ENCODE results near the gene BCAN.
A peak's percentile ranks its signal among the peaks of the same experiment; 100 is the strongest.

Gene BCAN

GRCh38 chr1:156658496-156658895 is 16.6 kb downstream of the BCAN start:
- no peak for DNase-seq (ENCODE audit: low read depth, low spot score)
- Histone ChIP-seq H3K9me3 (ENCODE audit: low read depth, low read length) (no peaks in the 10 kb centered on the region), H3K36me3 (ENCODE audit: insufficient read depth, low read length) (no peaks in the 10 kb centered on the region), H3K4me3 (no peak overlapping the region), H3K27ac (no peak overlapping the region), H3K9ac (ENCODE audit: insufficient read length) (no peak overlapping the region)
- no peak for TF ChIP-seq EZH2 (IDR thresholded peaks at IDR 0.05)
- no peak for TF ChIP-seq POLR2AphosphoS5 (IDR thresholded peaks at IDR 0.05; ENCODE audit: borderline replicate concordance, low read depth, low read length)
- no peak for TF ChIP-seq FOXP2 (optimal IDR thresholded peaks at IDR 0.05; ENCODE audit: control extremely low read depth, extremely low read length, insufficient read depth)

- Histone ChIP-seq H3K36me3 (ENCODE audit: insufficient read depth, low read length) (no peaks in the 10 kb centered on the region), H3K27ac (no peak overlapping the region), H3K9me3 (ENCODE audit: low read depth, low read length) (no peaks in the 10 kb centered on the region), H3K9ac (ENCODE audit: insufficient read length) (no peak overlapping the region), H3K4me3 (no peak overlapping the region)
- no peak for DNase-seq (ENCODE audit: low read depth, low spot score)
- TF ChIP-seq EZH2 (IDR thresholded peaks at IDR 0.05) (no peak), POLR2AphosphoS5 (IDR thresholded peaks at IDR 0.05; ENCODE audit: borderline replicate concordance, low read depth, low read length) (no peak), FOXP2 (optimal IDR thresholded peaks at IDR 0.05; ENCODE audit: control extremely low read depth, extremely low read length, insufficient read depth) (no peak)
Observed at GRCh38 chr1:156658945-156659574, 17.1 kb downstream of the BCAN start.

GRCh38 chr1:156659661-156659987 is 17.7 kb downstream of the BCAN start:
- Histone ChIP-seq H3K4me3 (no peak overlapping the region), H3K27ac (no peak overlapping the region), H3K36me3 (ENCODE audit: insufficient read depth, low read length) (no peaks in the 10 kb centered on the region), H3K9ac (ENCODE audit: insufficient read length) (no peak overlapping the region), H3K9me3 (ENCODE audit: low read depth, low read length) (no peaks in the 10 kb centered on the region)
- no peak for DNase-seq (ENCODE audit: low read depth, low spot score)
- TF ChIP-seq POLR2AphosphoS5 (IDR thresholded peaks at IDR 0.05; ENCODE audit: borderline replicate concordance, low read depth, low read length) (no peak), EZH2 (IDR thresholded peaks at IDR 0.05) (no peak), FOXP2 (optimal IDR thresholded peaks at IDR 0.05; ENCODE audit: control extremely low read depth, extremely low read length, insufficient read depth) (no peak)

GRCh38 chr1:156659988-156660751 is 18.3 kb downstream of the BCAN start:
- no peak for TF ChIP-seq FOXP2 (optimal IDR thresholded peaks at IDR 0.05; ENCODE audit: control extremely low read depth, extremely low read length, insufficient read depth)
- TF ChIP-seq POLR2AphosphoS5 (IDR thresholded peaks at IDR 0.05; ENCODE audit: borderline replicate concordance, low read depth, low read length): no peak
- TF ChIP-seq EZH2 (IDR thresholded peaks at IDR 0.05): no peak
- Histone ChIP-seq H3K36me3 (ENCODE audit: insufficient read depth, low read length) (no peaks in the 10 kb centered on the region), H3K27ac (no peak overlapping the region), H3K4me3 (no peak overlapping the region), H3K9me3 (ENCODE audit: low read depth, low read length) (no peaks in the 10 kb centered on the region), H3K9ac (ENCODE audit: insufficient read length) (no peak overlapping the region)
- peak; percentile 32 for DNase-seq (ENCODE audit: low read depth, low spot score)

- no peak for DNase-seq (ENCODE audit: low read depth, low spot score)
- no peaks in the 10 kb centered on the region for H3K36me3 ChIP-seq (ENCODE audit: insufficient read depth, low read length)
- no peak for TF ChIP-seq POLR2AphosphoS5 (IDR thresholded peaks at IDR 0.05; ENCODE audit: borderline replicate concordance, low read depth, low read length)
- no peak for TF ChIP-seq FOXP2 (optimal IDR thresholded peaks at IDR 0.05; ENCODE audit: control extremely low read depth, extremely low read length, insufficient read depth)
- no peak for TF ChIP-seq EZH2 (IDR thresholded peaks at IDR 0.05)
- H3K9me3 ChIP-seq (ENCODE audit: low read depth, low read length): no peaks in the 10 kb centered on the region
- no peak overlapping the region for H3K9ac ChIP-seq (ENCODE audit: insufficient read length)
- H3K4me3 ChIP-seq: no peak overlapping the region
- no peak overlapping the region for H3K27ac ChIP-seq
Observed at GRCh38 chr1:156660752-156661112, 18.8 kb downstream of the BCAN start.

- Histone ChIP-seq H3K27ac (no peak overlapping the region), H3K36me3 (ENCODE audit: insufficient read depth, low read length) (no peaks in the 10 kb centered on the region)
Observed at GRCh38 chr1:156662005-156662799, 20.3 kb downstream of the BCAN start.

GRCh38 chr1:156662800-156663055 is 20.8 kb downstream of the BCAN start:
- Histone ChIP-seq H3K9me3 (ENCODE audit: low read depth, low read length) (no peaks in the 10 kb centered on the region), H3K9ac (ENCODE audit: insufficient read length) (no peak overlapping the region), H3K4me3 (no peak overlapping the region), H3K36me3 (ENCODE audit: insufficient read depth, low read length) (no peaks in the 10 kb centered on the region), H3K27ac (no peak overlapping the region)
- no peak for DNase-seq (ENCODE audit: low read depth, low spot score)
- TF ChIP-seq POLR2AphosphoS5 (IDR thresholded peaks at IDR 0.05; ENCODE audit: borderline replicate concordance, low read depth, low read length) (no peak), FOXP2 (optimal IDR thresholded peaks at IDR 0.05; ENCODE audit: control extremely low read depth, extremely low read length, insufficient read depth) (no peak), EZH2 (IDR thresholded peaks at IDR 0.05) (no peak)

More at GRCh38 chr1:156662005-156662799, 20.3 kb downstream of the BCAN start:
- H3K4me3 ChIP-seq: no peak overlapping the region
- no peak for TF ChIP-seq FOXP2 (optimal IDR thresholded peaks at IDR 0.05; ENCODE audit: control extremely low read depth, extremely low read length, insufficient read depth)
- TF ChIP-seq EZH2 (IDR thresholded peaks at IDR 0.05): no peak
- TF ChIP-seq POLR2AphosphoS5 (IDR thresholded peaks at IDR 0.05; ENCODE audit: borderline replicate concordance, low read depth, low read length): no peak
- DNase-seq (ENCODE audit: low read depth, low spot score): no peak
- no peaks in the 10 kb centered on the region for H3K9me3 ChIP-seq (ENCODE audit: low read depth, low read length)
- H3K9ac ChIP-seq (ENCODE audit: insufficient read length): no peak overlapping the region

GRCh38 chr1:156663178-156663577 is 21.3 kb downstream of the BCAN start:
- Histone ChIP-seq H3K9ac (ENCODE audit: insufficient read length) (no peak overlapping the region), H3K36me3 (ENCODE audit: insufficient read depth, low read length) (no peaks in the 10 kb centered on the region), H3K4me3 (no peak overlapping the region), H3K9me3 (ENCODE audit: low read depth, low read length) (no peaks in the 10 kb centered on the region), H3K27ac (no peak overlapping the region)
- TF ChIP-seq POLR2AphosphoS5 (IDR thresholded peaks at IDR 0.05; ENCODE audit: borderline replicate concordance, low read depth, low read length) (no peak), EZH2 (IDR thresholded peaks at IDR 0.05) (no peak), FOXP2 (optimal IDR thresholded peaks at IDR 0.05; ENCODE audit: control extremely low read depth, extremely low read length, insufficient read depth) (no peak)
- DNase-seq (ENCODE audit: low read depth, low spot score): no peak

Data from SK-N-MC (cell line).